ENCODE measurements around the gene CREB1.

DNA sequence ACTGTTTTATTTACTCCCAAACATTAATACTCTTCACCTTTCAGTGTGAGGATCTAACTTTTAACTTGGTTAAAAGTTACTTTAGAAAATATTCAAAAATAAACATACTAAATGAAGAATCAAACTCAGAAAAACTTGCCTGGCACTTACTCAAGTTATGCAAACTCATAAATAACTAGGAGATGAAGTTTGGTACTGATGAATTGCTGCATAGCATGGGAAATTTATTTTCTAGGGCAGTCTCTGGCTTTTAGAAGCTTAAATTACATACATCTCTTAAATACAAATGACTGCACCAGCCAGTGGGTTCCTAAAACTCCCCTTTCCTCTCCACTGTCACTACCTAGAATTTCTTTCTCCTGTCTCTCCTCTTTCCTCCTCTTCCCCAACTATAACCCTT is 46.7 kb upstream of the CREB1 start:
- no peak for TF ChIP-seq EZH2 (IDR thresholded peaks at IDR 0.05; ENCODE audit: borderline replicate concordance, insufficient read depth, low read depth, low read length, poor library complexity, severe bottlenecking)
- TF ChIP-seq, protein P1, sequence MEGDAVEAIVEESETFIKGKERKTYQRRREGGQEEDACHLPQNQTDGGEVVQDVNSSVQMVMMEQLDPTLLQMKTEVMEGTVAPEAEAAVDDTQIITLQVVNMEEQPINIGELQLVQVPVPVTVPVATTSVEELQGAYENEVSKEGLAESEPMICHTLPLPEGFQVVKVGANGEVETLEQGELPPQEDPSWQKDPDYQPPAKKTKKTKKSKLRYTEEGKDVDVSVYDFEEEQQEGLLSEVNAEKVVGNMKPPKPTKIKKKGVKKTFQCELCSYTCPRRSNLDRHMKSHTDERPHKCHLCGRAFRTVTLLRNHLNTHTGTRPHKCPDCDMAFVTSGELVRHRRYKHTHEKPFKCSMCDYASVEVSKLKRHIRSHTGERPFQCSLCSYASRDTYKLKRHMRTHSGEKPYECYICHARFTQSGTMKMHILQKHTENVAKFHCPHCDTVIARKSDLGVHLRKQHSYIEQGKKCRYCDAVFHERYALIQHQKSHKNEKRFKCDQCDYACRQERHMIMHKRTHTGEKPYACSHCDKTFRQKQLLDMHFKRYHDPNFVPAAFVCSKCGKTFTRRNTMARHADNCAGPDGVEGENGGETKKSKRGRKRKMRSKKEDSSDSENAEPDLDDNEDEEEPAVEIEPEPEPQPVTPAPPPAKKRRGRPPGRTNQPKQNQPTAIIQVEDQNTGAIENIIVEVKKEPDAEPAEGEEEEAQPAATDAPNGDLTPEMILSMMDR (IDR thresholded peaks at IDR 0.05): no peak

All from B cell (primary cell).